Measurements from ENCODE around the gene TECTA. TPM values are rescaled to one million over a fixed set of nuclear protein-coding genes. Genes with fewer than 3 reads are reported as not detected.

TECTA gene
- polyA plus RNA-seq, 1 donor from 2014 or later: 3.3 TPM

GRCh38 chr11:121138259-121138658 lies 37.2 kb downstream of the TECTA start:
- Histone ChIP-seq H3K27me3 (ENCODE audit: insufficient read depth, low read depth, low read length) (no peaks in the 10 kb centered on the region), H3K36me3 (ENCODE audit: insufficient read depth, low read length) (no peaks in the 10 kb centered on the region), H3K9me2 (ENCODE audit: insufficient read depth, low read length) (no peaks in the 10 kb centered on the region), H3K9me3 (ENCODE audit: low read length) (no peaks in the 10 kb centered on the region), H3K4me3 (ENCODE audit: low read length) (no peak overlapping the region), H3K79me2 (replicated peaks; ENCODE audit: insufficient read depth, low read length) (no peaks in the 10 kb centered on the region), H3K27ac (ENCODE audit: low read length) (no peak overlapping the region), H4K20me1 (ENCODE audit: insufficient read depth) (no peaks in the 10 kb centered on the region), H3K9ac (ENCODE audit: low read length) (no peak overlapping the region), H2AFZ (ENCODE audit: low read depth, low read length) (no peak overlapping the region), H3F3A (ENCODE audit: insufficient read depth, low read length, poor library complexity, severe bottlenecking) (no peaks in the 10 kb centered on the region), H3K4me2 (ENCODE audit: low read length) (no peak overlapping the region)
- TF ChIP-seq POLR2AphosphoS5 (IDR thresholded peaks at IDR 0.05): no peak
- TF ChIP-seq EZH2 (IDR thresholded peaks at IDR 0.05; ENCODE audit: borderline replicate concordance, insufficient read depth, low read length, poor library complexity, severe bottlenecking): no peak
- TF ChIP-seq CTCF (IDR thresholded peaks at IDR 0.05; ENCODE audit: poor library complexity, severe bottlenecking): no peak
- TF ChIP-seq MXI1 (conservative IDR thresholded peaks at IDR 0.05; ENCODE audit: poor library complexity, severe bottlenecking): no peak
- no peak for TF ChIP-seq TAF1 (IDR thresholded peaks at IDR 0.05; ENCODE audit: low read depth)
- no peak for TF ChIP-seq RAD21 (conservative IDR thresholded peaks at IDR 0.05)
- no peak for TF ChIP-seq EP300 (conservative IDR thresholded peaks at IDR 0.05; ENCODE audit: poor library complexity, severe bottlenecking)
- TF ChIP-seq REST (IDR thresholded peaks at IDR 0.05; ENCODE audit: borderline replicate concordance): no peak
- TF ChIP-seq SMC3 (conservative IDR thresholded peaks at IDR 0.05; ENCODE audit: poor library complexity): no peak

- Histone ChIP-seq H4K20me1 (ENCODE audit: insufficient read depth) (no peaks in the 10 kb centered on the region), H3K4me3 (ENCODE audit: low read length) (no peak overlapping the region), H3K4me2 (ENCODE audit: low read length) (no peak overlapping the region), H2AFZ (ENCODE audit: low read depth, low read length) (no peak overlapping the region), H3K27ac (ENCODE audit: low read length) (no peak overlapping the region), H3K79me2 (replicated peaks; ENCODE audit: insufficient read depth, low read length) (no peaks in the 10 kb centered on the region), H3K9me3 (ENCODE audit: low read length) (no peaks in the 10 kb centered on the region), H3K9me2 (ENCODE audit: insufficient read depth, low read length) (no peaks in the 10 kb centered on the region), H3K27me3 (ENCODE audit: insufficient read depth, low read depth, low read length) (no peaks in the 10 kb centered on the region), H3F3A (ENCODE audit: insufficient read depth, low read length, poor library complexity, severe bottlenecking) (no peaks in the 10 kb centered on the region), H3K9ac (ENCODE audit: low read length) (no peak overlapping the region), H3K36me3 (ENCODE audit: insufficient read depth, low read length) (no peaks in the 10 kb centered on the region)
- TF ChIP-seq EP300 (conservative IDR thresholded peaks at IDR 0.05; ENCODE audit: poor library complexity, severe bottlenecking): no peak
- TF ChIP-seq MXI1 (conservative IDR thresholded peaks at IDR 0.05; ENCODE audit: poor library complexity, severe bottlenecking): no peak
- TF ChIP-seq REST (IDR thresholded peaks at IDR 0.05; ENCODE audit: borderline replicate concordance): no peak
- no peak for TF ChIP-seq TAF1 (IDR thresholded peaks at IDR 0.05; ENCODE audit: low read depth)
- TF ChIP-seq RAD21 (conservative IDR thresholded peaks at IDR 0.05): no peak
- no peak for TF ChIP-seq EZH2 (IDR thresholded peaks at IDR 0.05; ENCODE audit: borderline replicate concordance, insufficient read depth, low read length, poor library complexity, severe bottlenecking)
- no peak for TF ChIP-seq CTCF (IDR thresholded peaks at IDR 0.05; ENCODE audit: poor library complexity, severe bottlenecking)
- no peak for TF ChIP-seq SMC3 (conservative IDR thresholded peaks at IDR 0.05; ENCODE audit: poor library complexity)
- no peak for TF ChIP-seq POLR2AphosphoS5 (IDR thresholded peaks at IDR 0.05)
Observed at GRCh38 chr11:121140369-121140768, 39.3 kb downstream of the TECTA start.
